GM19099 (cell line): ENCODE measurements around the gene LAMB1.

Experiments
- POLR2A ChIP-seq: IDR thresholded peaks from 3 replicates; pipeline ENCODE4 v1.6.1; 2011; ENCODE audit warnings: low read depth; ENCODE audit not compliant: insufficient read length; ENCODE audit errors: extremely low read depth

Gene LAMB1

GRCh38 chr7:108027239-108027638, 24.3 kb upstream of the LAMB1 start:
- no peak for TF ChIP-seq POLR2A

GRCh38 chr7:108026647-108027046, 23.7 kb upstream of the LAMB1 start:
- no peak for TF ChIP-seq POLR2A

- no peak for TF ChIP-seq POLR2A
Observed at GRCh38 chr7:108026116-108026515, 23.2 kb upstream of the LAMB1 start.

GRCh38 chr7:108024538-108024937, 21.6 kb upstream of the LAMB1 start:
- no peak for TF ChIP-seq POLR2A

GRCh38 chr7:108020585-108020984, 17.6 kb upstream of the LAMB1 start:
- no peak for TF ChIP-seq POLR2A

- no peak for TF ChIP-seq POLR2A
Observed at GRCh38 chr7:108018668-108019067, 15.7 kb upstream of the LAMB1 start.

- no peak for TF ChIP-seq POLR2A
Observed at GRCh38 chr7:108017776-108018151, 14.8 kb upstream of the LAMB1 start.

GRCh38 chr7:108016841-108017775, 14.1 kb upstream of the LAMB1 start:
- no peak for TF ChIP-seq POLR2A

- no peak for TF ChIP-seq POLR2A
Observed at GRCh38 chr7:108015740-108016139, 12.8 kb upstream of the LAMB1 start.

GRCh38 chr7:108014747-108015682, 12.1 kb upstream of the LAMB1 start:
- no peak for TF ChIP-seq POLR2A

GRCh38 chr7:108014215-108014614, 11.3 kb upstream of the LAMB1 start:
- no peak for TF ChIP-seq POLR2A

GRCh38 chr7:108012499-108013430, 9.8 kb upstream of the LAMB1 start:
- no peak for TF ChIP-seq POLR2A

GRCh38 chr7:108010377-108010776, 7.4 kb upstream of the LAMB1 start:
- TF ChIP-seq POLR2A: no peak

- TF ChIP-seq POLR2A: no peak
Observed at GRCh38 chr7:108009873-108010272, 6.9 kb upstream of the LAMB1 start.
